ENCODE results near the gene HTR3A. TPM values are rescaled to one million over a fixed set of nuclear protein-coding genes. Genes with fewer than 3 reads are reported as not detected.
A peak's percentile ranks its signal among the peaks of the same experiment; 100 is the strongest.

The HTR3A gene
- total RNA-seq, 1 donor from 2014 or later: not detected

DNA sequence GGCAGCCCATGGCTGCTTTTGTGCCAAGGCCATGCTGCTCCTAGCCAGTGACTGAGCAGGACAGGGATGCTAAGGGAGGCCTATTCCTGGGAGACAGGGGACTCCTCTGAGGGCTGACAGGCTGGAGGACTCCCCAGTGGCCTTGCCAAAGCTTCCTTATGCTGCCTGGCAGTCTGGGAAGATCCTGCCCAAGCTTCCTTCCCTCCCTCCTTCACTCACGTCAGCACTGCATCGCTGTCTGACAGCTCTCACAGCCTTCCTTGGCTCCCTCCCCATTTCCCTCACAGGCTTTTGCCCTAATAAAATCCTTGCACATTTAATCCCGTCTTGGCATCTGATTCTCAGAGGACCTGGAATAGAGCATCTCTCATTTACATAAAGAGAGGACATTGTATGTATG lies 26.5 kb downstream of the HTR3A start:
- DNase-seq (no peak), ATAC-seq (ENCODE audit: poor library complexity) (no peak)
- intact Hi-C loops (cut with DNase I): no loop called here

DNA sequence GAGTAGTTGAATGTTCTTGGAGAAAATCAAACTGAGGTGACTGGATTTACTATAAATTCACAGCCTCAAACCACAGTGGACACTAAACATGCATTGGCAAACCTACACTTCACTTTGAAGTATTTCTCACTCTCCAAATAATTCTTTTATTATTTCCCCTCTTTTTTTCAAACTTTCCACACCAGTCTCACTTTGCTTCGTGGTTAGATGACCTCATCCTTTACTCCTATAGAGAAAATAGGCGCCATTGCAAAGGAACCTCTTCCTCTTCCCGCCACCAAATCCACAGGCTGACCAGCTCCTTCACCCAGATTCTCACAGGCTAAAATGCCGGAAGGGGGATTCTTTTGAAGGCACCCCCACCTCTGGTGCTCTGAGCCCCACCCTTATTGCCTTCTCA lies 33.4 kb downstream of the HTR3A start:
- DNase-seq (no peak), ATAC-seq (ENCODE audit: poor library complexity) (no peak)
- intact Hi-C loops (cut with DNase I): no loop called here

GRCh38 chr11:114010931-114011330 lies 36.0 kb downstream of the HTR3A start:
- intact Hi-C loops (cut with DNase I): no loop called here

DNA sequence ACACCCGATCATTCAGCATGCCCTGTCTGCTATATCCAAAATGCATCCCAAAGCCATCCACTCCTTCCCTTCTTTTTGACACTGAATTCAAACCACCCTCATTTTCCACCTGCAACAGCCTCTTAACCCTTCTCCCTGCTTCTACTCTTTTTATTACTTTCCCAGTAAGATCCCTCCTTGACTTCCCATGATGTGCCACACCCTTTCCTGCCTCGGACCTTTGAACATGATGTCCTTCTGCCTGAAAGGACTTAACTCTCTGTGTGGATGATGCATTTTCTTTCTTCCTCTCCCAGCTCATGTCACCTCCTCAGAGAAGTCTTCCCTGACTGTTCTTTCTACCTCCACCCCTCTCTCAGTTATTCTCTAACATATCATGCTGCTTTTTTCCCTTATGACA lies 36.5 kb downstream of the HTR3A start:
- intact Hi-C loops (cut with DNase I): no loop called here
- no peak for ATAC-seq (ENCODE audit: poor library complexity)
- no peak for DNase-seq

More at GRCh38 chr11:114010931-114011330, 36.0 kb downstream of the HTR3A start:
- ATAC-seq (ENCODE audit: poor library complexity): no peak
- DNase-seq: no peak

DNA sequence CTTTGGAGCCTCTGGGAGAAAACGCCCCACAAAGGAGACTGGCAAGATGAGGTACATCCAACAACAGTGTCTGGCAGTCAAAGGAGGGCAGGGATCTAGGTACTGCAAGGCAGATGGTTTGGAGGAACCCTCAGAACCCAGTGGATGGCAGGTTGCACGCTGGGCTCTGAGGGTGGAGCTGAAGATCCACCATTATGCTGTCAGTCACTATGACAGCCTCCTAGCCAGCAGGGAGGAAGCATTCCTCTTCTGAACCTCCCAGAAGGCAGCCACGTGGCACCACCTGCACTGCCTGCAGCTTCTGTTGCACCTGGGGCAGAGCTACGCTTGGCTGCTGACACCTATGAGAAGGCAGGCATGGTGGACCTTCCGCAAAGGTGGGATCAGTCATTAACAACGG lies 40.2 kb downstream of the HTR3A start:
- no peak for DNase-seq
- ATAC-seq (ENCODE audit: poor library complexity): no peak
- intact Hi-C loops (cut with DNase I): no loop called here

DNA sequence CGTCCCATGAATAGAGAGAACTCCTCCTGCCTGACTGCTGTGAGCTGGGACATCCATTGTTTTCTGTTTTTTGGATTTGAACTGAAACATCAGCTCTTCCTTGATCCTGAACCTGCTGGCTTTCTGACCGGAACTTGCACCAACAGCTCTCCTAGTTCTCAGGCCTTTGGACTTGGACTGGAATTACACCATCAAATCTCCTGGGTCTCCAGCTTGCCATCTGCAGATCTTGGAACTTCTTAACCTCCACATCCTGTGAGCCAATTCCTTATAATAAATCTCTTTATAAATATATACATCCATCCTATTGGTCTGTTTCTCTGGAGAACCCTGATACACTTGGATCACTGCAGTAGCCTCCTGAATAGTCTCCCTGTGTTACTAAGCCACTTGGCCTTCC lies 42.1 kb downstream of the HTR3A start:
- intact Hi-C loops (cut with DNase I): no loop called here

DNA sequence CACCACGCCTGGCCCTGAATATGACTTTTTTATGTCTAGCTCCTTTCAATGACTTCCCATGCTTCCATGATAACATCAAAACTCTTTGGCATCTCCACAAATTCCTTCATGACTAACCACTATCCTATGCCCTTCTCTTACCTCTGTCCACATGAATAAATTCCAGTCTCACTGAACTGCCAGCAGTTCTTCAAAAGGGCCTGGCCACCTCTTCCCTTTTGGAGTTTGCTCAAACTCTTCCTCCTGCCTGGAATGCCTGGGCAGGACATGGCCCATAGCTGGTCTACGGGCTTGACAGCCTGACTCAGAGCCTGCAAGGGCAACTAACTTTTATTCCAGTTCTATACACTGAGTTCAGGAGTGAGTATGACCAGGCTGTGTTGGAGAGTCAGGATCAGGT lies 42.8 kb downstream of the HTR3A start:
- ATAC-seq (ENCODE audit: poor library complexity) (peak; percentile 71), DNase-seq (no peak)
- intact Hi-C loops (cut with DNase I): no loop called here

More for the DNA sequence above, 42.1 kb downstream of the HTR3A start:
- DNase-seq (no peak), ATAC-seq (ENCODE audit: poor library complexity) (no peak)

- DNase-seq (no peak), ATAC-seq (ENCODE audit: poor library complexity) (no peak)
- intact Hi-C loops (cut with DNase I): no loop called here
Observed at GRCh38 chr11:114019046-114019445, 44.1 kb downstream of the HTR3A start.

DNA sequence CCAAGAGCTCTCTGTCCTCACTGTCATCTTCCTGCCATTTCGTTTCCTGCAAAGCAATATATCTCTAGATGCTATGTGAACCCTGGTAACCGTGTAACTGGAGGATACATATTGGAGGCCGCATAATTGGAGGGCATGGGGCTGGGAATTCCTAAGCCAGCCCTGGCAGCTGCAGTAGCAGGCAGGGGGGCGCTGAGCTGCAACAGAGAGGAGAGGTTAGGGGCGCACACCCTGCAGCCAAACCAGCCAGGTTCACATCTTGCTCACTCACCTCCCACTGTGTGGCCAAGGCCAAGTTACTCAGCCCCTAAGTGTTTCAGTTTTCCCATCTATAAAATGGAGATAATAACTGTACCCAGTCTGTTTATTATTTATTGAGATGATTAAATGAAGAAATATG lies 44.7 kb downstream of the HTR3A start:
- ATAC-seq (ENCODE audit: poor library complexity) (no peak), DNase-seq (no peak)
- intact Hi-C loops (cut with DNase I): no loop called here

DNA sequence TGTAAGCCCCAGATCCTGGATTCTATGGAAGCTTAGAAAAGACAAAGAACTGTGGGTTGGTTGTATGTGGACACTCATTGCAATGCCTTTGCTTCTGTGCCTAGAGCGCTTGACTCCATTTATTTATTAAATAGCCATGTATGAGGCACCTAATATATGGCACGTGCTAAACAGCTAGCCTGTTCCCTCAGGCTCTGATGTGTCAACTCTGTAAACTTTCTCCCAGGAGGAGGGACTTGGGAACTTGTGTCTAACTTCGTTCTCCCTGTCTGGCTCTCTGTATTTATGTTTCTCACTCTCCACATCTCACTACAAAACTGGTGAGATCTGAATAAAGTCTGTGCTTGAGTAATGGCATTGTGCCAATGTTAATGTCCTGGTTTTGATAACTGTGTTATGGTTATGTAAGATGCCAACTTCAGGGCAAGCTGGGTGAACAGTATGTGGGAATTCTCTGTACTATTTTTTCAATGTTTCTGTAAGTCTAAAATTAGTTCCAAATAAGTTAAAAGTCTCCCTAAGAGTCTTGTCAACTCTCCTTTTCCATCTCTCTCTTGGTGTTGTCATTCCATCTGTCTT lies 50.5 kb downstream of the HTR3A start:
- DNase-seq: no peak
- intact Hi-C loops (cut with DNase I): no loop called here
- ATAC-seq (ENCODE audit: poor library complexity): peak; percentile 36

- DNase-seq (no peak), ATAC-seq (ENCODE audit: poor library complexity) (no peak)
- intact Hi-C loops (cut with DNase I): no loop called here
Observed at GRCh38 chr11:114026355-114026754, 51.4 kb downstream of the HTR3A start.

DNA sequence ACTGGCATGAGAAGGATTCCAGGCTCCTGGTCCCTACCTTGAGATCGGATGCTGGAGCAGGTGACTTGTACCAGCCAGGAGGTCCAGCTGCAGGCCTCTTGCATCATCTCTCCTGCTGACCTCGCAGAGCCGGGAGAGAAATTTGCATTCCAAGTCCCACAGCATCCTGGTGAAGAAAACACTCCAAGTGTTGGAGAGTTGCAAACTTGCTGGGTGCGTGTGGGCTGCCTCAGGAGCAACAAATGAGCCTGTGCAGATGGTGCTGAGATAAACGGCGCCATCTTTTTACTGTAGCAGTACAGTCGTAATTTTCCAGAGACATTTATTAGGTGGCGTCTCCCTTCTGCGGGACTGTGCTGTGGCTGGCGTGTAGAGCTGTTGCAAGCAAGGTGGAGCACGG lies 52.5 kb downstream of the HTR3A start:
- intact Hi-C loops (cut with DNase I): no loop called here
- no peak for DNase-seq
- no peak for ATAC-seq (ENCODE audit: poor library complexity)

GRCh38 chr11:114027926-114028325 lies 53.0 kb downstream of the HTR3A start:
- peak; percentile 50 for ATAC-seq (ENCODE audit: poor library complexity)
- intact Hi-C loops (cut with DNase I): no loop called here

DNA sequence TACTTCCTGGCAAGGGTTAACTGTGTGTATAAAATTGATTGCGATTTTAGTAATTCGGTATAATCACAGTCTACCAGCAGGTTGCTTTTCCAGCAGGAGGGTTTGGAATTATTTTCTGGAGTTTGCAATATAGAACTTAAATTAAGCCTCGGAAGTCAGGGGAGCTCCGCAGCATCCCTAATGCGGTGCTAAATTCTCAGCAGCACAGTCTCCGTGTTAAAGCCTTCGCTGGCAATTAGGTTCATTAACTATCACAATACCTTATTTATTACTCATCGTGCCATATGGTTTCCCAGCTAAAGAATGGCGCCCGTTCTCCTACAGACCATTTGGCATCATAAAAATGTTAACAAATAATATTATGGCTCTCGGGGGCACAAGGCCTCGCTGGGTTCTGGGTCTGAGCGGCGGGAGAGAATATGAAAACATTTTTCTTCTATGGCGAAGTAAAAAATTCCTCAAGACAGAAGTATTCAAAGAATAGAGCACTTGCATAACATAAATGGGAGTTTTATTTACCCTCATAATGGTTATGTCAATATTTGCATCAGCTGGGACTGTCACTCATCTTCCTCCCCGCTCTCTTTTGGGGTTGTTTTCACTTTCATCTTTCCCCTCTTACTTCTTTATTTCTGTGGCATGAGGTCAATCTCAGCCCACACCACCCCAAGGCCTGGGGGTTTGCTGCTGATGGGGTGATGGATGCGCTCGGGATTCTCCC lies 56.5 kb downstream of the HTR3A start:
- DNase-seq (no peak), ATAC-seq (ENCODE audit: poor library complexity) (no peak)
- intact Hi-C loops (cut with DNase I): loop anchor here (10.0 kb wide), 1 partner anchor 137 kb away; no protein-coding TSS in a partner anchor

More at GRCh38 chr11:114027926-114028325, 53.0 kb downstream of the HTR3A start:
- no peak for DNase-seq

DNA sequence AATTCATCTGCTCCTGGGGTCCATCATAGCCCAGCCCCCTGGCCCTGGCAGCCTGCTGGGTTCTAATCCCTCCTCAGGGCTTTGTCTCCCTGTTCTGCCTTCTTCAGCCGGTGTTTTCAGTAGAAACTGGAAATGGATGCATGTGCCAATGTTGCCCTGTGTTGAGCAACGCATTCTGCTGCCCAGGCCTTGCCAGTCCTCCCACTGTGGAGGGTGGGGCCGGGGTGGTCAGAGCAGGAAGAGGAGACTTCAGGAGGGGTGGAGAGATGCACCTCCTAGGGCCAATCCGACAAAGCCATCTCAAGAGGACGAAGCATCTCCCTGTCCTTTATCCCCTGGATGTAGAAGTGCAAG lies 57.0 kb downstream of the HTR3A start:
- DNase-seq (no peak), ATAC-seq (ENCODE audit: poor library complexity) (no peak)
- intact Hi-C loops (cut with DNase I): loop anchor here (10.0 kb wide), 1 partner anchor 137 kb away; no protein-coding TSS in a partner anchor

GRCh38 chr11:114033066-114033465 lies 58.2 kb downstream of the HTR3A start:
- DNase-seq: no peak
- intact Hi-C loops (cut with DNase I): loop anchor here (10.0 kb wide), 1 partner anchor 138 kb away; no protein-coding TSS in a partner anchor
- ATAC-seq (ENCODE audit: poor library complexity): no peak

DNA sequence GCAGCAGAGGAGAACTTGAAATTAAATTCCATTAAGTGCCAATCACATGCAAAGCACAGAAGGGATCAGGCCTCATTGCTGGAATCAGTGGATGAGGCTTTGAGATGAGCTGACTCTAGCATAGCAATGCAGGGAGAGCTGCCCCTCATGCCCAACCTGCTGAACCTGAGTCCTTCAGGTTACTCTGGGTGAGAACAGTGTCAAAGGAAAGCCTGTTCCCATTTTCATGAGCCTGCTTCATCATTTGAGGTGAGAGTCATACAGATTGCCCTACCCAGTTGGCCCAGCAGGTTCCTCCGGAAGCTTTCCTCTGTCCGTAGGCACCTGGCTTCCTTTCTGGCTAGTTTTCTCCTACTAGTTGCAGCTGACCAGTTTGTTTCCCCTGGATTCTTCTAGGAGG lies 58.7 kb downstream of the HTR3A start:
- intact Hi-C loops (cut with DNase I): loop anchor here (10.0 kb wide), 1 partner anchor 139 kb away; no protein-coding TSS in a partner anchor
- DNase-seq: no peak
- ATAC-seq (ENCODE audit: poor library complexity): no peak

DNA sequence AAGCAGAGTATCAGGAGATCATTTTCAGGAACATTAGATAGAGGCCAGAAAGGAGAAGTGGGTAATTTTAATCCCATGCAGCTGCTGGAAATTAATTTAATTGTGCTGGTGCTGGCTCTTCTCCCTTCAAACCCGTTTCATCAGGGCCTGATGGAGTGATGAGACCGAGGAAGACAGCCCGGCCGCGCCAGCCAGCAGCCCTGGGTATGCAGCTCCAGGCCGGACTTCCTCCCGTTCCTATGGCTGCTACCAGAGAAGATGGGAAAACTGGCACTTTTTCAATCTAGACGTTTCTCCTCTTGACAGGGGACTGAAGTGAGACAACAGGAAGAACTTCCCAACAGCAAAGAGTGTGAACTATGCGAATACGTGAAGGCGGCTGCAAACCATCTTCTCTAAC lies 60.0 kb downstream of the HTR3A start:
- no peak for ATAC-seq (ENCODE audit: poor library complexity)
- intact Hi-C loops (cut with DNase I): loop anchor here (10.0 kb wide), 1 partner anchor 140 kb away; no protein-coding TSS in a partner anchor
- DNase-seq: no peak

GRCh38 chr11:114036147-114036811 lies 61.4 kb downstream of the HTR3A start:
- intact Hi-C loops (cut with DNase I): loop anchor here (2.0 to 10.0 kb wide), 2 partner anchors 141 to 225 kb away; no protein-coding TSS in a partner anchor
- DNase-seq: peak; percentile 92
- peak; percentile 95 for ATAC-seq (ENCODE audit: poor library complexity)

GRCh38 chr11:114036958-114037357 lies 62.0 kb downstream of the HTR3A start:
- ATAC-seq (ENCODE audit: poor library complexity) (no peak), DNase-seq (no peak)
- intact Hi-C loops (cut with DNase I): loop anchor here (2.0 to 10.0 kb wide), 2 partner anchors 142 to 224 kb away; no protein-coding TSS in a partner anchor

All from Right ventricle myocardium superior (tissue), 1 donor.